Lung microvascular endothelial cell (primary cell): ENCODE data around the gene ANKRD36C. TPM values are rescaled to one million over a fixed set of nuclear protein-coding genes. Genes with fewer than 3 reads are reported as not detected.
"Not testable (repeated sequence)": the region's sequence is repeated elsewhere in the genome, so short reads cannot be mapped to it uniquely, and the experiment has no call there.

Experiments
- DNase-seq, 2 donors: peaks; one replicate each; pipeline versions ENCODE4 v3.0.0 to v3.0.0-alpha.2; 2010; ENCODE audit warnings: low read depth in 2 of 2
- total RNA-seq: library from RNA; depleted of rRNA; stranded (reverse); fragments of >200 nt; gene quantifications from 2 replicates; pipeline ENCODE4 v1.2.1, GENCODE V29; 2014

The ANKRD36C gene
- total RNA-seq, 1 donor from 2014 or later, result 20.2 TPM

GRCh38 chr2:95799147-95799889, 192.3 kb downstream of the ANKRD36C start:
- not testable (repeated sequence) for DNase-seq

- DNase-seq, result not testable (repeated sequence)
Measured at GRCh38 chr2:95796249-95797099, 195.2 kb downstream of the ANKRD36C start.

GRCh38 chr2:95793970-95794369, 197.7 kb downstream of the ANKRD36C start:
- DNase-seq, result not testable (repeated sequence)

GRCh38 chr2:95790180-95790579, 201.4 kb downstream of the ANKRD36C start:
- not testable (repeated sequence) for DNase-seq

- not testable (repeated sequence) for DNase-seq
Measured at GRCh38 chr2:95789385-95789784, 202.2 kb downstream of the ANKRD36C start.

- DNase-seq, result not testable (repeated sequence)
Measured at GRCh38 chr2:95788642-95789041, 203.0 kb downstream of the ANKRD36C start.

Other genes starting within 250 kb of the ANKRD36C start
- 4.6 TPM in 1 of 2 replicates, not detected in the other for gene GPAT2, start 43.1 kb upstream of the ANKRD36C start, total RNA-seq
- 0.22 TPM in 1 of 2 replicates, not detected in the other for gene ADRA2B, start 124.7 kb upstream of the ANKRD36C start, total RNA-seq
- not detected in 2 replicates for gene ASTL, start 146.7 kb upstream of the ANKRD36C start, total RNA-seq
- 0.22 and 0.99 TPM in 2 replicates for gene DUSP2, start 153.6 kb upstream of the ANKRD36C start, total RNA-seq
- gene STARD7, start 217.0 kb upstream of the ANKRD36C start, total RNA-seq, result 191 and 262 TPM in 2 replicates